Stomach (tissue), 9 donors: Measurements from ENCODE around the gene PSMD13. TPM values are rescaled to one million over a fixed set of nuclear protein-coding genes. Genes with fewer than 3 reads are reported as not detected.
"Not testable (repeated sequence)": the region's sequence is repeated elsewhere in the genome, so short reads cannot be mapped to it uniquely, and the experiment has no call there.

Source experiments
- DNase-seq, 2 donors: peaks; one replicate each; pipeline versions ENCODE4 v3.0.0 to v3.0.0-alpha.2; 2013 to 2019
- H3K27ac ChIP-seq, 5 donors: fragments of 200-600 bp in 4 of 5; sonication (generic) in 4 of 5; one replicate each; pipeline ENCODE4 v1.5.1; 2013 to 2019; ENCODE audit warnings: mild to moderate bottlenecking in 1 of 5, moderate library complexity in 1 of 5
- H3K27me3 ChIP-seq, 3 donors: fragments of 200-600 bp; sonication (generic); one replicate each; pipeline ENCODE4 v1.5.1; 2017 to 2019; ENCODE audit warnings: mixed run types in 1 of 3
- H3K36me3 ChIP-seq, 4 donors: fragments of 200-600 bp; sonication (generic); 1 replicate in 3 of 4; 2 replicates in 1 of 4; pipeline ENCODE4 v1.5.1; 2016 to 2019
- H3K4me1 ChIP-seq, 4 donors: fragments of 200-600 bp; sonication (generic); one replicate each; pipeline ENCODE4 v1.5.1; 2016 to 2019
- H3K4me3 ChIP-seq, 4 donors: fragments of 200-600 bp; sonication (generic) in 3 of 4; one replicate each; pipeline ENCODE4 v1.5.1; 2016 to 2019; ENCODE audit warnings: mild to moderate bottlenecking in 1 of 4
- H3K9me3 ChIP-seq, 4 donors: fragments of 200-600 bp; sonication (generic); one replicate each; pipeline ENCODE4 v1.5.1; 2016 to 2019
- EP300 ChIP-seq: sonication (generic); formaldehyde crosslinking; IDR thresholded peaks from one replicate; pipeline ENCODE4 v1.6.1; 2017; ENCODE audit warnings: antibody characterized with exemption
- POLR2A ChIP-seq, 4 donors: fragments of 450-650 bp; IDR thresholded peaks; one replicate each; pipeline ENCODE4 v1.6.1; 2016; ENCODE audit warnings: antibody characterized with exemption in 4 of 4, control low read depth in 2 of 4, mild to moderate bottlenecking in 1 of 4, moderate library complexity in 1 of 4
- POLR2AphosphoS5 ChIP-seq, 3 donors: sonication (generic); formaldehyde crosslinking; IDR thresholded peaks; one replicate each; pipeline ENCODE4 v1.6.1; 2016; ENCODE audit warnings: antibody characterized with exemption in 3 of 3
- WGBS, 5 donors: extraction: QIAGEN DNeasy Blood & Tissue Kit in 3 of 5; methylation state at CpG; one replicate each; pipeline versions ENCODE4 v1.1.5 to v1.1.7; 2013 to 2018; 5-methylcytosine and 5-hydroxymethylcytosine counted together
- intact Hi-C: fragments of 100-400 bp; cut with DNase I; formaldehyde crosslinking; loops from one replicate; pipeline ENCODE4 v1.15.1; 2023; ENCODE audit warnings: low total_unique reads
- polyA plus RNA-seq, 3 donors: library from polyadenylated mRNA; stranded (reverse); fragments of 200-250 nt; gene quantifications; one replicate each; pipeline ENCODE4 v1.2.3, GENCODE V29; 2013
- total RNA-seq, 5 donors: library from RNA; depleted of rRNA; stranded (reverse); fragments of >200 nt; gene quantifications; one replicate each; pipeline versions ENCODE4 v1.1.0 to v1.2.3, GENCODE V29; 2014 to 2016
- TF ChIP-seq, protein P1 (sequence below), 7 experiments: fragments of 450-650 bp in 4 of 7; fragments of 200-600 bp in 3 of 7; sonication (generic) in 3 of 7; IDR thresholded peaks; one replicate each; pipeline ENCODE4 v1.5.1; 2016 to 2019; ENCODE audit warnings: antibody characterized with exemption in 7 of 7, control low read depth in 2 of 7, mild to moderate bottlenecking in 1 of 7
- donor health status: healthy with polysubstance abuse.
- donor health status: Bipolar disorder and iron deficiency.
- donor health status: healthy.

Gene PSMD13
- total and polyA plus RNA-seq, 8 donors, result 36.2 to 132 (median 111) TPM

DNA sequence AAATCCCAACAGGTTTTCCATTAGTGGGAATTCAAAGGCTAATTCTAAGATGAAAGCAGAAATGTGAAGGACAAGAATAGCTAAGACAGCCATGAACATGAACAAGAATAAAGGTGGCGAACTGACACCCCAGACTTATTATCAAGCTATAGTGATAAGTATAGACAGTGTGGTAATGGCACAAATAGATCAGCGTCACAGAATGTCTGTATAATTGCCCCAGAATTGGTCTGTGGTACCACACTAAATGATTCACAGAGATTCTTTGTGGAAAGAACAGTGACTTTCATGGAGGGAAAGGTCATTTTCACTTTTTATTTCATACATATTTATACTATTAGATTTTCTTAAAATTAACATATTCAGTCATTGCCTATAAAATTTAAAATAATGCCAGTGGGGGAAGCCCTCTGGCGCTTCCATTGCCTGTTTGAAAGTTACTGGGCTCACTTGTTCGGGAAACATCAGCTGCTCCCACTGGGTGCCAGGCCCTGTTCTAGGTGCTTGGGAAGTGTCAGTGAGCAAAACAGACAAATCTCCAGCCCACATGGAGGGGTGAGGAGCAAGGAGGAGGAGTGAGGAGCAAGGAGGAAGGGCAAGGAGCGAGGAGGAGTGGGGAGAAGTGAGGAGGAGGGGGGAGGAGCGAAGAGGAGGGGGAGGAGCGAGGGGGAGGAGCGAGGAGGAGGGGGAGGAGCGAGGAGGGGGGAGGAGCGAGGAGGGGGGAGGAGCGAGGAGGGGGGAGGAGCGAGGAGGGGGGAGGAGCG lies 30.1 kb downstream of the PSMD13 start:
- intact Hi-C loops, result no loop called here
- Histone ChIP-seq H3K4me1 (peaks cover 0 to 23% (median 10%) of the 10 kb centered on the region in 4 donors), H3K27me3 (peaks cover 0 to 27% (median 0%) of the 10 kb centered on the region in 3 donors), H3K27ac (no peak overlapping the region), H3K36me3 (no peaks in the 10 kb centered on the region), H3K9me3 (peaks cover 0 to 10% (median 0%) of the 10 kb centered on the region in 4 donors), H3K4me3 (no peak overlapping the region)
- 78 to 88% (median 84%) methylated on average over 4 to 5 of the region's 13 CpGs for WGBS, 5 donors
- DNase-seq, result no peak
- TF ChIP-seq, protein P1, sequence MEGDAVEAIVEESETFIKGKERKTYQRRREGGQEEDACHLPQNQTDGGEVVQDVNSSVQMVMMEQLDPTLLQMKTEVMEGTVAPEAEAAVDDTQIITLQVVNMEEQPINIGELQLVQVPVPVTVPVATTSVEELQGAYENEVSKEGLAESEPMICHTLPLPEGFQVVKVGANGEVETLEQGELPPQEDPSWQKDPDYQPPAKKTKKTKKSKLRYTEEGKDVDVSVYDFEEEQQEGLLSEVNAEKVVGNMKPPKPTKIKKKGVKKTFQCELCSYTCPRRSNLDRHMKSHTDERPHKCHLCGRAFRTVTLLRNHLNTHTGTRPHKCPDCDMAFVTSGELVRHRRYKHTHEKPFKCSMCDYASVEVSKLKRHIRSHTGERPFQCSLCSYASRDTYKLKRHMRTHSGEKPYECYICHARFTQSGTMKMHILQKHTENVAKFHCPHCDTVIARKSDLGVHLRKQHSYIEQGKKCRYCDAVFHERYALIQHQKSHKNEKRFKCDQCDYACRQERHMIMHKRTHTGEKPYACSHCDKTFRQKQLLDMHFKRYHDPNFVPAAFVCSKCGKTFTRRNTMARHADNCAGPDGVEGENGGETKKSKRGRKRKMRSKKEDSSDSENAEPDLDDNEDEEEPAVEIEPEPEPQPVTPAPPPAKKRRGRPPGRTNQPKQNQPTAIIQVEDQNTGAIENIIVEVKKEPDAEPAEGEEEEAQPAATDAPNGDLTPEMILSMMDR (IDR thresholded peaks at IDR 0.05), result no peak
- no peak for TF ChIP-seq POLR2AphosphoS5 (IDR thresholded peaks at IDR 0.05)
- no peak for TF ChIP-seq POLR2A (IDR thresholded peaks at IDR 0.05)
- no peak for TF ChIP-seq EP300

- DNase-seq, result peak; percentile 21 to 60
- H3K4me1 ChIP-seq, result peaks cover 0 to 23% (median 10%) of the 10 kb centered on the region in 4 donors
- intact Hi-C loops, result no loop called here
- H3K27me3 ChIP-seq, result peaks cover 0 to 34% (median 0%) of the 10 kb centered on the region in 3 donors
- H3K36me3 ChIP-seq, result no peaks in the 10 kb centered on the region
- TF ChIP-seq, protein P1 (IDR thresholded peaks at IDR 0.05), result no peak
- TF ChIP-seq POLR2AphosphoS5 (IDR thresholded peaks at IDR 0.05), result peak in 1 of 3 donors; percentile 39
- WGBS, 5 donors, result 40 to 58% (median 43%) methylated on average over 14 to 17 of the region's 18 CpGs
- H3K4me3 ChIP-seq, result peak overlapping the region; percentile 25 to 45 (median 38)
- H3K9me3 ChIP-seq, result peaks cover 0 to 10% (median 0%) of the 10 kb centered on the region in 4 donors
- H3K27ac ChIP-seq, result peak overlapping the region; percentile 23 to 89 (median 77)
Observed at GRCh38 chr11:267491-267994, 30.8 kb downstream of the PSMD13 start.

DNA sequence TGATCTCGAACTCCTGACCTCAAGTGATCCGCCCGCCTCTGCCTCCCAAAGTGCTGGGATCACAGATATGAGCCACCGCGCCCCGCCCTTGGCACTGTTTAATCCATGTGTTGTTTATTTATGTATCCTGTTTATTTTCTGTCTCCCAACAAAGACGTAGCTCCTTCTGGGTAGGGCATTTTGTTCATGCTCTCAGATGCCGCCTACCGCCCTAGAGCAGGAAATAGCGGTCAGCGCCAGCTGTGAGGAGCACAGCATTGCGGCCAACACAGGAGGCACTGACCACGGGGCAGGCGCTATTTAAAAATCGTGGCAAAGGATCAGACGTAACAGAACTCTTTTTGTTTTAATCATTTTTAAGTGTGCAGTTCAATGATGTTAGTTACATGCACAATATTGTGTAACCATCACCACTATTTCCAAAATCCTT lies 32.0 kb downstream of the PSMD13 start:
- peak overlapping the region; percentile 32 to 89 (median 77) for H3K27ac ChIP-seq
- peak overlapping the region in 3 of 4 donors; percentile 3 to 45 (median 39) for H3K4me3 ChIP-seq
- WGBS, 5 donors, result 33 to 42% (median 40%) methylated on average over 16 of the region's 16 CpGs

GRCh38 chr11:269146-269890 lies 32.5 kb downstream of the PSMD13 start:
- Histone ChIP-seq H3K9me3 (peaks cover 0 to 10% (median 0%) of the 10 kb centered on the region in 4 donors), H3K27ac (peak overlapping the region; percentile 61 to 89 (median 77)), H3K4me3 (peak overlapping the region in 2 of 4 donors; percentile 39 to 45), H3K36me3 (no peaks in the 10 kb centered on the region), H3K27me3 (peaks cover 0 to 39% (median 0%) of the 10 kb centered on the region in 3 donors), H3K4me1 (peaks cover 0 to 23% (median 10%) of the 10 kb centered on the region in 4 donors)
- intact Hi-C loops, result no loop called here
- peak in 1 of 2 donors; percentile 62 for DNase-seq
- WGBS, 5 donors, result 43 to 57% (median 56%) methylated on average over 21 of the region's 21 CpGs
- peak in 2 of 3 donors; percentile 13 to 58 for TF ChIP-seq POLR2AphosphoS5 (IDR thresholded peaks at IDR 0.05)
- no peak for TF ChIP-seq POLR2A (IDR thresholded peaks at IDR 0.05)

More for the DNA sequence above, 32.0 kb downstream of the PSMD13 start:
- DNase-seq, result peak; percentile 68 to 69
- H3K36me3 ChIP-seq, intact Hi-C loops, H3K9me3 ChIP-seq: not testable (repeated sequence)
- Histone ChIP-seq H3K4me1 (peaks cover 0 to 23% (median 10%) of the 10 kb centered on the region in 4 donors), H3K27me3 (peaks cover 0 to 39% (median 0%) of the 10 kb centered on the region in 3 donors)
- peak in 2 of 3 donors; percentile 66 to 67 for TF ChIP-seq POLR2AphosphoS5 (IDR thresholded peaks at IDR 0.05)
